ENCODE measurements around the gene CMTM5.
"Not testable (repeated sequence)": the region's sequence is repeated elsewhere in the genome, so short reads cannot be mapped to it uniquely, and the experiment has no call there.

CMTM5 gene

DNA sequence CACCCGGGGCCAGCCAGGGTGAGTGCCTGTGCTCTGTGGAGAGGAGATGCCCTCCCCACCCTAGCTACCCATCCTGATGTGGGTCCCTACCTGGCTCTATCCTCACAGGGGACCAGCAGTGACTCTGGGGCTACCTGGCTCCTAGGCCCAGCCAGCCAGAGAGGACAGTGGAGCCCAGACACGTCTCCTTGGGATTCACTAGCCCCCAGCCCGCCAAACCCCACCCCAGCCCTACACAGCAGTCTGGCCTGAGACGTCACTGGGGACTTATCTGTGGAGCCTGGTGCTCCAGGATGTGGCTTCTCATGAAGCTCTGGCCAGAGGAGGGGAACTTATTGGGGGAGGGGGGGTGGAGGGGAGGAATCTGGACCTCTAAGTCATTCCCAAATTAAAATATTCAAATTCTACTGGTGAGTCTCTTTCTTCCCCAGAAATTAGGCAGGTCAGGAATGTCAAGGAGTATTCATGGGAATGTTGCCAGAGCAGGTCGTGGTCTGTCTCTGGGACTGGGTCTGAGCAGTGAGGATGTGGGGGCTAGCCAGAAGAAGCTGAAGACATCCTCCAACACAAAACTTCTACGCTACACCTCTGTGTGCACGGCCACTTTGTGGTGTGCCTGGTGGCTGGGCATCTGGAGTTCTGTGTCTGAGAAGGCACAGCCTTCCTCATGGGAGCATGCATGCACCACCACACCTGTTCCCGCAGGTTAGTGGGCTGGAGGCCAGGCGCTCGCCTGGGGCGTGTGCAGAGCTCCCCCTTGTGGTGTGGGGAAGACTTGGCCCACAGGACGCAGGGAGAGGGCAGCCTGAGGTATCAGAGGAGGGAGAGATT, 2.7 kb downstream of the CMTM5 start:
- peak; percentile 61 to 65 for DNase-seq

DNA sequence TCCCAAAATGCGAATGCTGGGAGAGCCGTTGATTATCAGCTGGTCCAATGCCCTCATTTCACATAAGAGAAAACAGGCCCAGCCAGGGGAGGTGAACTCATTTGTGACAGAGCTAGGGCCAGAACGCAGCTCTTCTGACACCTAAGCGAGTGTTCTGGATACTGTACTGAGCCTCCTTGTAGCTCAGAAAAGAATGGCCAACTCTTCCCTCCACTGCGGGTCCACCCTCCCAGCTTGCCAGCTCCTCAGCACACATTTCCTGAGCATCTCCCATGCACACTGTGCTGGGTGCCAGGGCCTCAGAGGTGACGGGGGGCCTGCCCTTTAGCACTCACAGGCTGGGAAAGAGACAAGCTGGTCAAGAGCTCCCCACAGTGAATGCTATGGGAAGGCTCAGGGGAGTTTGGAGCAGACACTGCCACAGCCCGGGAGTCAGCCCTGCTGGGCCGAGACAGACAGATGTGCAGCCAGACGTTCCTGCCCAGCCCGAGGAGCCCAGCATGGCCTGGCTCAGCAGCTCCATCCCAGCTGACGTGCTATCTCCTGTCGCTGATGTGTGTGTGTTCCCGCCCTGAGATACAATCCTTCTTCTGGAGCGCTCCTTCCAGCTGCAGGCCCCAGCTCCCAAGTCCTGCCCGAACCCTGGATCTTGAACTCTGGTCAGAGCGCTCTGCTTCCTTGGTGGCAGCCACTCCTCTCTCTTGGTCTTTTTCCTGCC, 3.5 kb downstream of the CMTM5 start:
- DNase-seq, result no peak

DNA sequence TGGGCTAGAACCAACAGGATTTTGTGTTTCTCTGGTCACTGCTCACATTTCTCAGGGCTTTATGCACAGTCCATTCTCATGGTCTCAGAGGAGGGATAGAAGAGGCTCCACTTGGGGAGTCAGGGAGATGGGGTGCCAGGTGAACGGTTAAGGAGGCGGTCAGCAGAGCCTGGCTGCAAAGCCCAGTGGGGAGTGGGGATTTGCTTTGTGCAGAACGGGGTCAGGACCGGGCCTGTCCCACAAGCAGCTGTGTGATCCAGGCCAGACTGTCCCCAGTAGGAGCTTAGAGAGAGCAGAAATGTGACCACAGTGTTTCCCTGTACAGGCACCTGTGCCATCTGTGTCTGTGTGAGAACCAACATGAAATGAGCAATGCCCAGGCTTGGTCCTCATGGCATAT, 4.1 kb downstream of the CMTM5 start:
- no peak for DNase-seq

DNA sequence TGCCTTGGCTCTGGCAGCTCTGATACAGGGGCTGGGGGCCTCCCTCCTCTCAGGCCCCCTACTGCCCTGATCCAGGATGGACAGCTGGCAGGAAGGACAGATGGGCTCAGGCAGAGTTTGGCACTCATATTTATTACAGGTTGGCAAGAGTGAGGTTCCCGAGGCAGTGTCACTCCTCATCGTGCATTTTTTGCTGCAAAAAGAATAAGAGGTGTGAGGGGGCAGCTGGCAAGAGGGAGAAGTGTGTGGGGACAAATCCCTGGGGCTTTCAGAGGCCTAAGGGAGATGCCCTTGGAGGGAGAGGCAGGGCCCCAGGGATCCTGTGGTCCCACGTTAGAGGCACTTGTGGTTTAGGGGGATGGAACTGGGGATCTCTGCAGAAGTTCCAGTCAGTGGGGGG, 5.0 kb downstream of the CMTM5 start:
- no peak for DNase-seq

DNA sequence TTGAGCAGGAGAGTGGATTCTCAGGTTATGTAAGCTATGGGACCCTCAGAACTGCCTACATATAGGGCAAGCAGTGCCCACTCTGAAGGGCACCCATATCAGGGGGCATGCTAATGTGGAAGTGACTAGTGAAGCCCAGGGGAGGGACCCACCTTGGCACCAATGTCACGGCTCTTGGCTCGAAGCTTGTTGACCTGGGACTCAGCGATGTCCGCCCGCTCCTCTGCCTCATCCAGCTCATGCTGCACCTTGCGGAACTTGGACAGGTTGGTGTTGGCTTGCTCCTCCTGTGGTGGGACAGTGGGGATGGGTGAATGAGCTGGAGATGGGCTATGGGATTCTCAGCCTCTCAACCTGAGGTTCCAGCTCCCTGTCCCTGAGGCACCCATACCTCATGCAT, 5.4 kb downstream of the CMTM5 start:
- DNase-seq, result no peak

DNA sequence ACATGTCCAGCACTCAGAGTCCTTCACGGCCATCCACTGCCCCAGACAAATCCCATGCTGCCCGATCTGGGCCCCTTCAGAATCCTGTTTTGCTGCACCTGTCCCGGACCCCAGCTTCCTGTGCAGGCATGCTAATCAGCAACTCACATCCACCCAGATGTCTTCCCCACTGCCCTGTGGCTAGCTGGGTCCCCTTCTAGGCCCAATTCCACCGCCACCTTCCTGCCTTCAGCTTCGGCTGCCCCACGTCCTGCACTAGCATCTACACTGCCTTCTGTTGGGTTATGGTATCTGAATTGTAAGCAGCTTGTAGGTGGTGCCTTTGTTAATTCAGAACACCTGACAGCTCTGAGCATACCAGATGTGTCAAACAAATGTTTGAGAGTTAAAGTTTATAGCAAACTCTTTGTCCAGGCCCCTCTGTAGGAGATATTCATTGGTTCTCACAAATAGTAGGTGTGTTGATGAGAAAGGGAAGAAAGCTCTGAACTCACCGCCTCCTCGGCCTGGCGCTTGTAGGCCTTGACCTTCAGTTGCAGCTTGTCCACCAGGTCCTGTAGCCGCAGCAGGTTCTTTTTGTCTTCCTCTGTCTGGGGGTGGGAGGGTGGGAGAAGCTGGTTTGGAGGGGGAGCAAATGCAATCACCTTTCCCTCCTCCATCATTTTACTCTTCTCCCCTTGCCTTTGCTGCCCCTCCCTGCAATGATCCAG, 6.0 kb downstream of the CMTM5 start:
- no peak for DNase-seq

DNA sequence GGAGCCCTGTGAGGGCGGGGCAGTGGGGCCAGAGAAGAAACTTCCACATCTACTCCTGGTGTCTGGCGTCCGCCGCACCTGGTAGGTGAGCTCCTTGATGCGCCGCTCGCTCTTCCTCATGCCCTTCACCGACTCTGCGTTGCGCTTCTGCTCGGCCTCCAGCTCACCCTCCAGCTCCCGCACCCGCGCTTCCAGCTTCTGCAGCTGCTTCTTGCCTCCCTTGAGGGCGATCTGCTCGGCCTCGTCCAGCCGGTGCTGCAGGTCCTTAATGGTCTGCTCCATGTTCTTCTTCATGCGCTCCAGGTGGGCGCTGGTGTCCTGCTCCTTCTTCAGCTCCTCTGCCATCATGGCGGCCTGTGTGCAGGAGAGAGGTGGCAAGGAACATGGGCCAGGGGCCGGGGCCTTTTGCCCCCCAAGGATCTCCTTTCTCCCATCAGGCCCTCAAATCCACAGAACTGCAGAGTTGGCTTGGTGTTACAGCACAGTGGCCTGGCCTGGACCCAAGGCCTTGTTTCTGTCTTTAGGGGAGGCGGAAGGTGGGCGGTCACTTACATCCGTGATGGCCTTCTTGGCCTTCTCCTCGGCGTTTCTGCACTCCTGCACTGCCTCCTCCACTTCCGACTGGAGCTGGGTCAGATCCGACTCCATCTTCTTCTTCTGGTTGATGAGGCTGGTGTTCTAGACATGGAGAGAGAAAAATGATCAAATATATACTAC, 7.7 kb downstream of the CMTM5 start:
- DNase-seq, result no peak

DNA sequence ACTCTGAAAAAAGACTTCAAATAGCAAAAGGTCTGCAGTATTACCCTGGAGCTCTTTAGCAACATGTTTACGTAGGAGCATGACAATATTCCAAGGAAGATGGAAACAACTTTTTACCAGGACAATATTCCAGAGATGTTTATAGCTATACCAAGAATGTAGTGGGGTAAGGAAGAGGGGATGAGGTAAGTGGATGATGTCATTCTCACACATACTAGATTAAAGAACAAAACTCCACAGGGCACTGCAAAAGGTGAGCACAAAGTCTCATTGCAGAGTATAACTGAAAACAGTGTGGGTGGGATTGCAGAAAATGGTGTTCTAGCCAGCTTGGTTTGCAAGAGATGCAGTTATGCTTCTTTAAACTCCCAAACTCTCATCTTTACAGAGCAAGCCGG, 8.4 kb downstream of the CMTM5 start:
- DNase-seq, result no peak

DNA sequence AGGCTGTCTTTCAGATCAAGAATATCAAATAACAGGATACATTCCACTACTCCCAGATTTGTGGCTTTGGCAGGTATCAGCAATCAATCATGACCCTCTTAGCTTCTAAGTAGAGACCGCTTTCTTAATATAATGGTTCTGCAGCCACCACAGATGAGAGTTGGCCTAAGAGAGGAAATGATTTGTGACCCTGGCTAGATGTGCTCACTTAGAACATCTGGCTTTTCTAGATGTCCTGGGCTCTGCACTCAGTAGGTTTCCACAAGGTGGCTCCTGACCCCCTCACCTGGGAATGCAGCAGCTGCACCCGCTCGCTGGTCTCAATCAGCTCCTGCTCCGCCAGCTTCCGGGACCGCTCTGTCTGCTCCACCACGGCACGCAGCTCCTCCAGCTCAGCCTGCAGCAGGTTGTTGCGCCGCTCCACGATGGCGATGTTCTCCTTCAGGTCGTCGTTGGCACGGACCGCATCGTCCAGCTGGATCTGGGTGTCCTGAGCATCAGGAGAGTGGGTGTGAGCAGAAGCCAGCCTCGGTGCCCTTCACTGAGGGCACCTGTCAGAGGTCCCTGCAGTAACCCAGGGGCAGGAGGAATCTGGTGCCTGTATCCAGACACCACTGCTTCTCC, 8.9 kb downstream of the CMTM5 start:
- DNase-seq, result no peak

DNA sequence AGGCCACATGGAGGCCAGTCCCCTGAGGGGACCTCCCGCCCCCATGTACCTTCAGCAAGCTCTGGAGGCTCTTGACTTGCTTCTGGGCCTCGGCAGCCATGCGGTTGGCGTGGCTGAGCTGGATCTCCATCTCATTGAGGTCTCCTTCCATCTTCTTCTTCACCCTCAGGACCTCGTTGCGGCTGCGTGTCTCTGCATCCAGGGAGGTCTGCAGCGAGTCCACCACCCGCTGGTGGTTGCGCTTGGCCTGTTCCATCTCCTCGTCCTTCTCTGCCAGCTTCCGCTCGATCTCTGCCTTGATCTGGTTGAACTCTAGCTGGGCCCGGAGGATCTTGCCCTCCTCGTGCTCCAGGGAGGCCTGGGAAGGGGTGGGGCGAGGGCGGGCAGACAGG, 9.4 kb downstream of the CMTM5 start:
- not testable (repeated sequence) for DNase-seq

DNA sequence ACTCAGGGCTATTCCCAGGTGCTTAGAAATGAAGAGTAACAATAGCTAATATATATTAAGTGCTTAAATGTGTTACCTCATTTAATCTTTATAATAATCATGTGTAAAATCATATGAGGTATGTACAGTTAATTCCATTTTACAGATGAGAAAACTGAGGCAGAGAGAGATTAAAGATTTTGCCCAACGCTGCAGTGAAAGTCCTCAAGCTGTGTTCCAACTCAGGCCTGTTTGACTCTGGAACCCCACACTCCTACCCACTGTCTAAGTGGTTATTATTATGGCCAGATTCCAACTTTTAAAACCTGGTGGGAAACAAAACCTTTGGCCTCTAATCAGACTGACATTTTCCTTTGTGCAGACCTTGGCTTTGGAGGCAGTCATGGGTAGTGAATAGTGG, 10.2 kb downstream of the CMTM5 start:
- DNase-seq, result no peak

DNA sequence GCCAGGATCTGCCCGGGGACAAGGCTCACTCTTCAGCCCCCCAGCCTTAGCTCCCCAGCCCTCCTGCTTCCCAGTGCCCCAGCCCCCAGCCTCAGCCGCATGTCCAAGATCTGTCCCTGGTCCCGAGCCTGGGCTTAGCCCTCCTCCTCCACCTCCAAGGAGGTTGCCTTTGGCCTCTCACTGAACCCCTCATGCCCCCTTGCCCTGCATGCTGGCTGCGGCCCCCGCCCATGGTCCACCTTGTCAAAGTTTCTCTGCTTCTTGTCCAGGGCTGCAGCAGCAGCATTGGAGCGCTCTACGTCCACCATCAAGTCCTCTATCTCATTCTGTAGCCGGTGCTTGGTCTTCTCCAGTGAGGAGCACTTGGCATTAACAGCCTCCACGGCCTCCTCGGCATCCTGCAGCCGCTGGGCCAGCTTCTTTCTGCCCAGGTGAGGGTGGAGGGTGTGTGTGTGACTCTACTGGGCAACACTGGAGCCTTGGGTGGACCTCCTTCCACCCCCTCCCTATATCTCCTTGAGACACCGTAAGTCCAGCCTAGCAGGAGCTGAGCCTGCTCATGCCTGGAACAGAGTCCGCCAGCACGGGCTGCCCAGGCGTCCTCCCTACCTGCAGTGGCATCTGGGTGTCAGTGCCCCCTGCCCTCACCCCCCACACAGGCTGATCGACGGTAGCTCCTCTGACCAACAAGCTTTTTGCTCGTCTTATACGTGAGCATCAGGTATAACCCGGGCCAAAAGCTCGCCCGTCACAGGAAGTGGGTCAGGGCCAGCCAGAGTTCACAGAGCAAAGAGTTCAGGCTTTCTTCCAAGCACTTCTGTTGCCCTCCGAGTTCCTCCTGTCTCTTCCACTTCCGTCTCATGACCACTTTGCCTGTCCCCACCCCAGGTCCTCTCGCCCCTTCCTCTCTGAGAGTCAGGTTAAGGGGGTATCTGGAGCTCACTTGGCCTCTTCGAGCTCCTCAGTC, 11.4 kb downstream of the CMTM5 start:
- DNase-seq, result no peak

DNA sequence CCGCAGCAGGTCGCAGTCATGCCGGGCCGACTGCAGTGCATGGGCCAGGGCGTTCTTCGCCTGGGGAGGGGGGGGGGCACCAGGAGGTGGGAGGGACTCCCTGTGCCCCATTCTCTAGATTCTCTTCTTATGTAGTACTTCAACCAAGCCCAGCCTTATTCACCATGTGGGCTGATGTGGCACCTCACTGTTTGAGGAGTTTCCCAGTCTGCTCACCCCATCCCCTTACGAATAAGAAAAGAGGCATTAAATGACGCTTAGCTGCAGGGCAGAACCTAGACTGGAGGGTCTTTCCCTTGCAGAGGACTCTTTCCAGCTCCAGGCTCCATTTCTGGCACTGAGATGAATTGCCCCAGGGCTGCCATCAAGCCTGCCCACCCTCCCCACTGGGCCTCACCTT, 12.2 kb downstream of the CMTM5 start:
- no peak for DNase-seq

DNA sequence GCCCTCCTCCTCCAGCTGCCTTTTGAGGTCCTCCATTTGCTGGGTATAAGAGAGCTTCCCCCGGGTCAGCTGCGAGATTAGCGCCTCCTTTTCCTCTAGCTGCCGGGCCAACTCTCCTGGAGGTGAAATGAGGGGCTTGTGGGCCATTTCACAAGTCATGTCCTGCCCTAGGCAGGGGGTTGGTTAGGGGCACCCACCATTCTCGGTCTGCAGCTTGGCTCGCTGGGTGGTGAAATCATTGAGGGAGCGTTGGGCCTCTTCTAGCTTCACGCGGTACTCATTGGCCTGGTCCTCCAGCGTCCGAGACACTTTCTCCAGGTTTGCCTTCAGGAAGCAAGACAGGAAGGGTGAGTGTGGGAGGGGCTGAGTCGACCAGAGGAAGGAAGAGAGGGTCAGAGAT, 12.6 kb downstream of the CMTM5 start:
- DNase-seq, result no peak

DNA sequence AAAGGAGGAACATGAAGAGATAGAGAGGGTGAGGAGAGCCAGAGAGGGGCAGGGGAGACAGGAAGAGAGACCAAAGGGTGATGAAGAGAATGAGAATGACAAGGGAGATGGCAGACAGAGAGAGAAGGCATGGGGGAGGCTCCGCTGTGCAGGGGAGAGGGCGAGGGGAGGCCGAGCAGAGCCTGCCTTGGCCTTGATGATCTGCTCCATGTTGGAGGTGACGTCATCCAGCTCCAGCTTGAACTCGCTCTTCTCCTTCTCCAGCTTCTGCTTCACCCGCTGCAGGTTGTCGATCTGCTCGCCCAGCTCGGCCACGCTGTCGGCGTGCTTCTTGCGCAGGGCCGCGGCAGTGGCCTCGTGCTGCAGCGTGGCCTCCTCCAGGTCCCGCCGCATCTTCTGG, 13.0 kb downstream of the CMTM5 start:
- not testable (repeated sequence) for DNase-seq

DNA sequence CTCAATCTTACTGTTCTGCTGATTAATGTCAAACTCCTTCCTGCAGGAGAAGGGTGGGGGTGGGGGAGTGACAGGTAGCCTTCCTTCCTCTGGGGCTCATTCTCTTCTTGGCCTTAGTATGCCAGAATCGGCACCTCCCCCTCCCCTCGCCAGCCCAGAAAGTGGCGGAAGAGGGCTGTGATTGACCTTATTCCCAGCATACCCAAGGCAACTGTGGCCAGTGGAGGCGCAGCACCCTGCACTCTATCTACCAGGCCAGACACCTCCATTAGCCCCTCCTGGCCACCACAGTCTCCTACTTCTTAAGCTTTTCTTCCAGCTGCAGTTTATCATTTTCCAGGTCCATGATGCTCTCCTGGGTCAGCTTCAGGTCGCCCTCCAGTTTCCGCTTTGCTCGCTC, 15.8 kb downstream of the CMTM5 start:
- no peak for DNase-seq

DNA sequence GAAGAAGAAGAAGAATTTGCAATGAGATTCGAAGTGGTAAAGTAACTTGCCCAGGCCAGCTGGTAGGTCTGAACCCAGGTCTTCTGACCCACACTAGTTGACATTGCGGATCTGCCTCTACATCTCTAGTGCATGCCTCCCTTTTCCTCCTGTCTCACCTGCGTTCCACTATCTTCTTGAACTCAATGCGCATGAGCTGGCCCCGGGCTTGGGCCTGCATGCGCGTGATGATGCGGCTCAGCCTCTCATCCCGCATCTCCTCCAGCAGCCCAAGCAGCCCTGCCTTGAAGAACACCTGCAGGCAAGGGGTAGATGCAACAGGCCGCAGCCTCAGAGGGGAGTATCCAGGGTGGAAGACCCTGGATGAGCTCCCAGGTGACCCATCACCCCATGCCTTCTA, 19.3 kb downstream of the CMTM5 start:
- DNase-seq, result no peak

DNA sequence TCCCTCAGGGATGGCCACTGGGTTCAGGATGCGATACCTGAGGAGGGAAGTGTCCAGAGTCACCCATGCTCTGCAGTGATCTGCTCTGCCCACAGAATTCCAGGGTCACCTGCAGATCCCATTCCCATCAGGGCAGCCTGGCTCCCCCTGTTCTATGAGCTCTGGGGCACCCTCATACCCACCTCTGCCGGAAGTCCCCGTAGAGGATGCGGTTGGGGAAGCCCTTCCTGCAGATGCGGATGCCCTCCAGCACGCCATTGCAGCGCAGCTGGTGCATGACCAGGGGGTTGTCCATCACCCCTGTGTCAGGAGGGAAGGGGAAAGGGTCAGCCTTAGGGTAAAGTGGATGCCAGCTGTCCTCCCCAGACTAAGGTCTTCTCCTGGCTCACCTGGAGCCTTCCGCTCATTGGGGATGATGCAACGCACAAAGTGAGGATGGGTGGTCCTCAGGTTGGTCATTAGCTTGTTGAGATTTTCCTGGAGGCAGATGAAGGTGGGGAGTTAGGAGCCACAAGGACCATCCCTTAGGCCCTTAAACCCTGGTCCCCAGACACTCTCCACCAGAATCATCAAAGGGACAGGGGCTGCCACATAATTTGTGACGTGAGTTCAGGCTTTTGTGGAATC, 20.0 kb downstream of the CMTM5 start:
- no peak for DNase-seq

DNA sequence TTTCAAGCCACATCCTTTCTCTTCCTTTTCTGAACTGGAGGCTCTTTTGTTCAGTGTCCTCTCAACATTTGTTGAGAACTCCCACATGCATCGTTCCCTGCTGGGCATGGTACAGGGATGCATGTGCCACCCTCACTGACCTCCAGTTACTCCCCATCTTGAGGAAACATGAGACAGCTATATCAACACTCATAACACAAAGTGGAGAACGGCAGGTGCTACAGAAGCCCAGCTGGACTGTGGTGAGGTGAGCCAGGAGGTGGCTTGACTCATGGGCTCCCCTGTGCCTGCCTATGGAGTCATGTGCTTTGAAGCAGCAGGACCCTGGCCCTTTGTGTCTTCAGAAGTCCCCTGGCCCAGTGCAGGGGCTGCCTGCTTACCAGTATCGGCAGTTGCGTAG, 21.5 kb downstream of the CMTM5 start:
- DNase-seq, result no peak

DNA sequence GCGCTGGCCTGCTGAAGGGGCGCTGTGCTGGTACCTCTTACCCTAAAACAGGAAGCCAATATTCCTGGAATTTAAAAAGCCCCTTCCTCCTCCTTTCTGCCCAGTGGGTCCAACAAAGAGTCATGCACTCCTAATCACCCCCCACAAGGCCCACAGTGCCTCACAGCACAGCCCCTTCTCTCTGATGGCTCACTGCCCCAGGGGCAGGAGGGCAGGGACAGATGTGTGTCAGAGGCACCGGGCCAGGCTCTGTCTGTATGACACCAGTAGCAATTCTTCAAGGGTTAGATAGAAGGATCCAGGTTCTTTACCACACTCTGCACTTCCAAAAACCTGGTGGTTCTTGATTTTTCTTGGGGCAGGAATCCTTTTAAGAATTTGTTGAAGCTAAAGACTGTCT, 22.3 kb downstream of the CMTM5 start:
- no peak for DNase-seq

DNA sequence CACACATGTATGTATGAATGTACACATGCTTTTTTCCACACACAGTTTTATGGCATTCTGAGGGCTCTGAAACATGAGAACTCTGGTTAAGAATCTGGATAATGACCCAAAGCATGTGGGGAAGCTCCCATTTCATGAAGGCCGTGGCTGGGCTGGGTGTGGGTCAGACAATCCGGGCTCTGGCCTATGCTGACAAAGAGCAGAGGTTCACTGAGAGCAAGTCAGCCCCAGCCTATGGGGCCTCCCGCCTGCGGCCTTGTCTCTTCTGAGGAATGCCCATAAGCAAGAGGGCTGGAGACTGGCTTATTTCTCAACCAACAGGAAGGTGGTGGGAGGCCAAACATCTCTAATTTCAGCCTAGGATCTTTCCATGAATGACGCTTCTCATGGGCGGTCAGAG, 22.7 kb downstream of the CMTM5 start:
- no peak for DNase-seq

Data from CD4-positive, alpha-beta T cell treated with Interleukin-4 for 1 hour (primary cell).